Ascending aorta (tissue), 2 donors: ENCODE data around the gene MON2. TPM values are rescaled to one million over a fixed set of nuclear protein-coding genes. Genes with fewer than 3 reads are reported as not detected.

Source experiments
- DNase-seq, 2 donors: peaks; one replicate each; pipeline ENCODE4 v3.0.0-alpha.2; 2019; ENCODE audit warnings: low spot score in 2 of 2
- H3K27ac ChIP-seq, 2 donors: fragments of 200-600 bp; sonication (generic); one replicate each; pipeline ENCODE4 v1.5.1; 2016 to 2017; ENCODE audit warnings: mild to moderate bottlenecking in 1 of 2
- H3K27me3 ChIP-seq: fragments of 200-600 bp; sonication (generic); one replicate; pipeline ENCODE4 v1.5.1; 2017
- H3K36me3 ChIP-seq, 2 donors: fragments of 200-600 bp; sonication (generic); one replicate each; pipeline ENCODE4 v1.5.1; 2016
- H3K4me1 ChIP-seq, 2 donors: fragments of 200-600 bp; sonication (generic); one replicate each; pipeline ENCODE4 v1.5.1; 2016 to 2017; ENCODE audit warnings: mild to moderate bottlenecking in 1 of 2
- H3K4me3 ChIP-seq, 2 donors: fragments of 200-600 bp; sonication (generic); one replicate each; pipeline ENCODE4 v1.5.1; 2016 to 2017; ENCODE audit warnings: mild to moderate bottlenecking in 1 of 2
- H3K9me3 ChIP-seq, 2 donors: fragments of 200-600 bp; sonication (generic); one replicate each; pipeline ENCODE4 v1.5.1; 2016
- CTCF ChIP-seq, 3 experiments: fragments of 200-600 bp in 2 of 3; fragments of 450-650 bp in 1 of 3; sonication (generic) in 2 of 3; IDR thresholded peaks; one replicate each; pipeline ENCODE4 v1.5.1; 2016 to 2019; ENCODE audit warnings: antibody characterized with exemption in 3 of 3, mild to moderate bottlenecking in 1 of 3, moderate library complexity in 1 of 3
- intact Hi-C: fragments of 100-400 bp; cut with DNase I; formaldehyde crosslinking; loops from one replicate; pipeline ENCODE4 v1.15.1; 2023
- total RNA-seq: library from RNA; depleted of rRNA; stranded (reverse); fragments of >200 nt; gene quantifications from one replicate; pipeline ENCODE4 v1.1.0, GENCODE V29; 2016

MON2 gene
- total RNA-seq, 1 donor from 2014 or later, result 14.4 TPM

- no peak for TF ChIP-seq CTCF (IDR thresholded peaks at IDR 0.05)
- Histone ChIP-seq H3K4me1 (no peaks in the 10 kb centered on the region), H3K27ac (no peak overlapping the region), H3K9me3 (no peaks in the 10 kb centered on the region), H3K27me3 (no peaks in the 10 kb centered on the region), H3K36me3 (no peaks in the 10 kb centered on the region), H3K4me3 (no peak overlapping the region)
- intact Hi-C loops, result no loop called here
- no peak for DNase-seq
Measured at GRCh38 chr12:62582065-62582366, 115.4 kb downstream of the MON2 start.

- Histone ChIP-seq H3K4me3 (no peak overlapping the region), H3K9me3 (no peaks in the 10 kb centered on the region), H3K4me1 (no peaks in the 10 kb centered on the region), H3K27me3 (no peaks in the 10 kb centered on the region), H3K27ac (no peak overlapping the region), H3K36me3 (no peaks in the 10 kb centered on the region)
- TF ChIP-seq CTCF (IDR thresholded peaks at IDR 0.05), result no peak
- no peak for DNase-seq
- intact Hi-C loops, result no loop called here
Measured at GRCh38 chr12:62584619-62585018, 118.0 kb downstream of the MON2 start.

GRCh38 chr12:62586850-62587249, 120.2 kb downstream of the MON2 start:
- Histone ChIP-seq H3K36me3 (peaks cover 0 to 6% of the 10 kb centered on the region in 2 donors), H3K4me3 (no peak overlapping the region), H3K27ac (no peak overlapping the region), H3K9me3 (no peaks in the 10 kb centered on the region), H3K4me1 (no peaks in the 10 kb centered on the region), H3K27me3 (no peaks in the 10 kb centered on the region)
- intact Hi-C loops, result no loop called here
- no peak for TF ChIP-seq CTCF (IDR thresholded peaks at IDR 0.05)
- DNase-seq, result no peak

GRCh38 chr12:62588916-62589315, 122.3 kb downstream of the MON2 start:
- intact Hi-C loops, result no loop called here
- Histone ChIP-seq H3K4me3 (no peak overlapping the region), H3K4me1 (no peaks in the 10 kb centered on the region), H3K9me3 (no peaks in the 10 kb centered on the region), H3K27me3 (no peaks in the 10 kb centered on the region), H3K27ac (no peak overlapping the region), H3K36me3 (peaks cover 6 to 13% of the 10 kb centered on the region in 2 donors)
- DNase-seq, result no peak
- no peak for TF ChIP-seq CTCF (IDR thresholded peaks at IDR 0.05)

GRCh38 chr12:62597253-62597652, 130.6 kb downstream of the MON2 start:
- Histone ChIP-seq H3K36me3 (peaks cover 6 to 7% of the 10 kb centered on the region in 2 donors), H3K27ac (no peak overlapping the region), H3K9me3 (no peaks in the 10 kb centered on the region), H3K27me3 (no peaks in the 10 kb centered on the region), H3K4me3 (no peak overlapping the region), H3K4me1 (no peaks in the 10 kb centered on the region)
- intact Hi-C loops, result no loop called here
- DNase-seq, result no peak
- TF ChIP-seq CTCF (IDR thresholded peaks at IDR 0.05), result no peak

- TF ChIP-seq CTCF (IDR thresholded peaks at IDR 0.05), result no peak
- no peaks in the 10 kb centered on the region for H3K36me3 ChIP-seq
- no peak overlapping the region for H3K4me3 ChIP-seq
- no peaks in the 10 kb centered on the region for H3K27me3 ChIP-seq
- no peak for DNase-seq
- no peaks in the 10 kb centered on the region for H3K9me3 ChIP-seq
- no peak overlapping the region for H3K27ac ChIP-seq
- no peaks in the 10 kb centered on the region for H3K4me1 ChIP-seq
- intact Hi-C loops, result no loop called here
Measured at GRCh38 chr12:62598846-62599245, 132.2 kb downstream of the MON2 start.
